Immature natural killer cell (primary cell): ENCODE data around the gene DSG4. TPM values are rescaled to one million over a fixed set of nuclear protein-coding genes. Genes with fewer than 3 reads are reported as not detected.

ENCODE experiments used
- DNase-seq, 3 donors: peaks; one replicate each; pipeline ENCODE4 v3.0.0; 2022; ENCODE audit warnings: mixed read lengths in 1 of 3
- H3K27ac Mint-ChIP-seq, 6 donors: one replicate each; pipeline ENCODE4 v1.8.0; 2020; ENCODE audit warnings: mixed read lengths in 6 of 6, mild to moderate bottlenecking in 5 of 6, inconsistent platforms in 4 of 6, moderate library complexity in 3 of 6
- H3K27me3 Mint-ChIP-seq, 3 donors: one replicate each; pipeline ENCODE4 v1.8.0; 2020 to 2021; ENCODE audit warnings: low read depth in 3 of 3, mild to moderate bottlenecking in 3 of 3, mixed read lengths in 3 of 3, moderate library complexity in 3 of 3, inconsistent platforms in 1 of 3
- H3K36me3 Mint-ChIP-seq, 3 donors: one replicate each; pipeline ENCODE4 v1.8.0; 2020; ENCODE audit warnings: mixed read lengths in 3 of 3, inconsistent platforms in 2 of 3, mild to moderate bottlenecking in 2 of 3
- H3K4me1 Mint-ChIP-seq, 2 donors: one replicate each; pipeline ENCODE4 v1.8.0; 2020; ENCODE audit warnings: inconsistent platforms in 2 of 2, mild to moderate bottlenecking in 2 of 2, mixed read lengths in 2 of 2, moderate library complexity in 1 of 2
- H3K4me3 Mint-ChIP-seq, 5 donors: one replicate each; pipeline ENCODE4 v1.8.0; 2020; ENCODE audit warnings: mild to moderate bottlenecking in 5 of 5, mixed read lengths in 5 of 5, inconsistent platforms in 3 of 5, moderate library complexity in 3 of 5
- H3K9me3 Mint-ChIP-seq, 6 donors: one replicate each; pipeline ENCODE4 v1.8.0; 2020; ENCODE audit warnings: mild to moderate bottlenecking in 6 of 6, mixed read lengths in 6 of 6, inconsistent platforms in 4 of 6, moderate library complexity in 3 of 6
- polyA plus RNA-seq, 3 donors: library from polyadenylated mRNA; unstranded; fragments of 300-500 nt; fragmentation: Illumina TruSeq; gene quantifications; one replicate each; pipeline ENCODE4 v1.2.3, GENCODE V29; 2021

The DSG4 gene
- polyA plus RNA-seq, 3 donors from 2014 or later: not detected

DNA sequence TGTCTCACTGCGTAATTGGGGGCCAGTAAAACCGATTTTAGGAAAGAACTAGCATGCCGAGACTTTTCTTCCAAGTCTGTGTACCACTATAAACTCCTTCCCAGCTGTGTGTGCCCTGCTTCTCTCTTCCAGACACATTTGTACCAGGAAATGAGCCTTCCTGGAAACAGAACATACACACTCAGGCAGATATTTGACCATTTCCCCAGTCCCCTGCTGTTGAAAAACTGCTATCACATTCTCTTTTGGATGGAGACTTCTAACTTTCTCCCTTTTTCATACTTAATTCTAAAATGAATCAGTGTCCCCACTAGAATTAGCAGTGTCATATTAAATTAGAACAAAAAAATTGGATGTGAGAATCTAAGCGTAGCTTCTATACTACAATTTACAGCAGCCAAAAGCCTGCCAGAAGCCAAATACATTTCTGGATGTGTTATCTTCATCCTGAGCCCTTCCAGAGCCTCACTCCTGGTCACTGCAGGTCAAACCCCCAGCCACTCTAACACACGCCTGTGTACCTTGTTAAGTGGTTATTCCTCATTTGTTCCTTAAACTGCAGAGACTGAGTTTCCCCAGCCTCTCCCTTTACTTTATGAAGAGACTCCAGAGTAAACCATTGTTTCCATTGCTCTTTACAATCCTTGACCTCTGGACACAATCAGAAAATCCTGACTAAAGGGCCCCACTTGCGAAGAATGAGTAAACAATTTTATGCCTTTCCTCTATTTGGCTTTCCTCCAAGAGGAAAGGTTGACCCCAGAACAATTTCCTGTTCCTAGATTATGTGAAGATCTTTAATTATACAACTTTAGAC is 20.4 kb downstream of the DSG4 start:
- no peak for DNase-seq
- H3K4me1 Mint-ChIP-seq: no peaks in the 10 kb centered on the region

DNA sequence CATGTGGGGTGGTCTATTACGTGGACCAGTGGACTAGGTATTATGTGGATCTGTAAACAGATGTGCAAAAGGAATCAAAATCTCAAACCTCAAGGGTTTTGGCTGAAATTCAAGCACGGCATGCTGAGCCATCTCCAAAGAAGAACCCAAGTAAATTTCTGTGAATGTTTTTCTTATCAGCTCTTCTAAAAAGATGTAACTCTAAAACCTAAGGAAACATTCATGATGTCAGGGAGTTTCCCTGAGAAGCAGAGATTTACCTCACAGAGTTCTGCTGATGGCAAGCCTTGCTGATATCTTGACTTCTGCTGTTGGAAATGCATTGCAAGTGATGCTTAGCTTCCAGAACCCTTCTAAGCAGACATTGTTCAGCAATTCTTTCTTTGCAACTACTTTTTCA is 21.6 kb downstream of the DSG4 start:
- Mint-ChIP-seq H3K27me3 (peaks cover 0 to 2% (median 0%) of the 10 kb centered on the region in 3 donors), H3K36me3 (no peaks in the 10 kb centered on the region), H3K4me3 (no peak overlapping the region), H3K4me1 (no peaks in the 10 kb centered on the region), H3K9me3 (peaks cover 0 to 5% (median 0%) of the 10 kb centered on the region in 6 donors), H3K27ac (no peak overlapping the region)
- no peak for DNase-seq

More for the DNA sequence above, 20.4 kb downstream of the DSG4 start:
- no peaks in the 10 kb centered on the region for H3K36me3 Mint-ChIP-seq
- peaks cover 0 to 5% (median 1%) of the 10 kb centered on the region in 6 donors for H3K9me3 Mint-ChIP-seq
- no peak overlapping the region for H3K27ac Mint-ChIP-seq
- H3K4me3 Mint-ChIP-seq: no peak overlapping the region
- peaks cover 0 to 2% (median 0%) of the 10 kb centered on the region in 3 donors for H3K27me3 Mint-ChIP-seq

DNA sequence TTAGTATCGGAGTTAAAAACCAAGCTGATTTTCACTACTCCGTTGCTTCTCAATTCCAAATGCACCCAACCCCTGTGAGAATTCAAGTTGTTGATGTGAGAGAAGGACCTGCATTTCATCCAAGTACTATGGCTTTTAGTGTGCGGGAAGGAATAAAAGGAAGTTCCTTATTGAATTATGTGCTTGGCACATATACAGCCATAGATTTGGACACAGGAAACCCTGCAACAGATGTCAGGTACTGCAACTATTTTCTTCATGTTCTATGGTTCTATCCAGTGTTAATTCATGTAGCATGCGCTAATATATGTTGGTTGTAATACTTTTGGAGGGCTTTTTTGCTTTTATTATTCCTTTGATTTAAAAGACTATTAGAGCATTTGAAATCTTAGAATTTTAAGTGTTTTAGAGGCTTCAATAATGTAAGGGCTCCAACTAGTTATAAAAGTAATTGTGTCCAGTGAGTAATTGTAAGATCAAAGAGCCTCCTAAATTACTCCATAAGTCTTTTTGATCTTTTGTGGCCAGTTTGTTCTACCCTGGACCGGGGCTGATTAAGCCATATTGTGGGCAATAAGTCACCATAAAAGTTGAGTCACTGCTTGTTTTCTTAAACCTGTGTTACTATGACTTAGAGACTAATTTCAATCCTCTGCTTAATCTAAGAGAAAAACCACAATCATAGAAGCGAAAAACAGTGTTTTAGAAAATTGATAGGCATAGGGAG is 22.9 kb downstream of the DSG4 start:
- Mint-ChIP-seq H3K9me3 (peaks cover 0 to 5% (median under 1%) of the 10 kb centered on the region in 6 donors), H3K27me3 (peaks cover 0 to 2% (median 0%) of the 10 kb centered on the region in 3 donors), H3K4me3 (no peak overlapping the region), H3K36me3 (no peaks in the 10 kb centered on the region), H3K4me1 (no peaks in the 10 kb centered on the region), H3K27ac (no peak overlapping the region)
- no peak for DNase-seq

DNA sequence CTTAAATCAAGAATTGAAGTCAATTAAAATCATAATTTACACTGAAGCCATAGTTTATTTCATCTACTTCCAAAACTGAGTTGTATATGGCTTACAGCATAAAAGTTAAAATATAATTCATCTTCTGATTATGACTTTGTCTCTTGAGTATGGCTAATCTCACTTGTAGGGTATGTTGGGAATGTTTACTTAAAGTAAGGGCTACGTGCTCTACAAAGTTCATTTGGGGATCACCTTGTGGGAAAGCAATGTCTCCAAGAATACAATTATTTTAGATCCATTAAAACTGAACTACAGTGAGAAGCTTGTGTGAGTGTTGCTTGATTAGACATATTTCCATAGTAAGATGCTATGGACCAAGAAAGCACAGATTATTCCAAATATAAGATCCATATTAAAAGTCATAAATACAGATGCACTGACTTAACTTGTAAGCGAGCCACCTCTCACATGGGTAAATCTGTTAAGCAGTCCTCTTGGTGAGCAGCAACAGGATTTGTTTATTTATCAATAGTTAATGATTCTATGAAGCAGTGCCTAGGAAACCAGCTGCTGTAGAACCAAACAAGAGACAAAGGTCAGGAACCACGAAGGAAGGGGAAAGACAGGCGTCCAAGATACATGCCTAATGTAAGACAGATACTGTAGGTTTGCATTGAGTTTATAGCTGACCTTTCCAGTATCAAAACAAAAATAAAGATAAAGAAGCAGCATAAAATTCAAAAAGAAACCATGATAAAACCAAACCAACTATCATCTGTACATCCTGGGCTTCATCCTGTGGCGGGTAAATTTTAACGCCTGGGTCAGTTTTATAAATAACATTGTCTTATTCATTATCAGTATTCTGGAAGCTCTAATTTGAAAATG is 24.8 kb downstream of the DSG4 start:
- Mint-ChIP-seq H3K27me3 (peaks cover 0 to 2% (median 0%) of the 10 kb centered on the region in 3 donors), H3K9me3 (peaks cover 0 to 4% (median under 1%) of the 10 kb centered on the region in 6 donors), H3K27ac (no peak overlapping the region), H3K4me3 (no peak overlapping the region), H3K4me1 (no peaks in the 10 kb centered on the region), H3K36me3 (no peaks in the 10 kb centered on the region)
- DNase-seq: no peak

DNA sequence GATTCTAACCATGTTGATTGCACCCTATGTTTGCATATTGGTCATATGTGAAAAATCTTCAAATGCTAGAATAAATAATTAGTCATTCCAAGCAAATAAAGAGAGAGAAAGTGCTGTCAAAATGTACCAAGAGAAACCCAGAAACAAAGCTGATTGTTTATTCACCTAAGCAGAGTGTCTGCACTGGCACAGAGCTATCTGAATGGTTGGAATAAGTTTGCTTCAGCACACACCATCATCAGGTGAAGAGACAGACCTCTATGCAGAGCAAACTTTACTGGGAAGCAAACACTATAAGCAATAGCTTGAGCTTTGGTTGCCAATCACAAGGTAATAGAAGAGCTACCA is 25.4 kb downstream of the DSG4 start:
- no peak overlapping the region for H3K4me3 Mint-ChIP-seq
- peaks cover 0 to 3% (median 1%) of the 10 kb centered on the region in 6 donors for H3K9me3 Mint-ChIP-seq
- no peaks in the 10 kb centered on the region for H3K36me3 Mint-ChIP-seq
- DNase-seq: no peak
- H3K27me3 Mint-ChIP-seq: peaks cover 0 to under 1% (median 0%) of the 10 kb centered on the region in 3 donors
- no peaks in the 10 kb centered on the region for H3K4me1 Mint-ChIP-seq
- H3K27ac Mint-ChIP-seq: no peak overlapping the region

DNA sequence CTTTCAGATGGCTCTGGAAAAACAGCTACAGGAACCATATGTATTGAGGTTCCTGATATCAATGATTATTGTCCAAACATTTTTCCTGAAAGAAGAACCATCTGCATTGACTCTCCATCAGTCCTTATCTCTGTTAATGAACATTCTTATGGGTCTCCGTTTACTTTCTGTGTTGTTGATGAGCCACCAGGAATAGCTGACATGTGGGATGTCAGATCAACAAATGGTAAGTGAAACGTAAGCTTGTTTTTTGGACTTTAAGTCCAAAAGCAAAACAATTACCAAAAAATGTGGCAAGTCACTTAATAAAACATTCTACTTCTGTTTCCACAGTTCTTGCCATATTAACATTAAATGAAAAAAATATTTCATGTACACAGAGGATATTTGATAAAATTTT is 26.8 kb downstream of the DSG4 start:
- Mint-ChIP-seq H3K36me3 (no peaks in the 10 kb centered on the region), H3K27me3 (no peaks in the 10 kb centered on the region), H3K4me1 (no peaks in the 10 kb centered on the region), H3K27ac (no peak overlapping the region), H3K9me3 (peaks cover 0 to 5% (median 1%) of the 10 kb centered on the region in 6 donors), H3K4me3 (no peak overlapping the region)
- DNase-seq: no peak

DNA sequence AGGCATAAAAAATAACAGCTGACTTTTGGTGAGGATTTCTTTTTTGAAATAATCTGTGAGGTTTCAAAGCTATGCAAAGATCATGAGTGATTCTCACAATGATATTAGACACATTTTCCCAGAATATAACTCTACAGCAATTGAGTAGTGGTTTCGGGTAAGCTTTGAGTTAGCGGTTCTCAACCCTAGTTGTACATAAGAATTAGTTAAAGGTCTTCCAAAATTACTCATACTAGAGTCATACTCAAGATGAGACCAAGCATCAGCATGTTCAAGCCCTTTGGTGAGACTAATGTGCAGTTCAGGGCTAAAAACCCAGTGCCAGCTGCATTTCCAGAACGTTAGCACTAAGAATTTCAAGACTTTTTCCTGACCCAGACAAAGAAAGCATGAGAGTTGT is 31.1 kb downstream of the DSG4 start:
- no peaks in the 10 kb centered on the region for H3K4me1 Mint-ChIP-seq
- H3K27me3 Mint-ChIP-seq: no peaks in the 10 kb centered on the region
- peaks cover 0 to 13% (median 3%) of the 10 kb centered on the region in 6 donors for H3K9me3 Mint-ChIP-seq
- H3K36me3 Mint-ChIP-seq: no peaks in the 10 kb centered on the region
- DNase-seq: no peak
- no peak overlapping the region for H3K4me3 Mint-ChIP-seq
- no peak overlapping the region for H3K27ac Mint-ChIP-seq

DNA sequence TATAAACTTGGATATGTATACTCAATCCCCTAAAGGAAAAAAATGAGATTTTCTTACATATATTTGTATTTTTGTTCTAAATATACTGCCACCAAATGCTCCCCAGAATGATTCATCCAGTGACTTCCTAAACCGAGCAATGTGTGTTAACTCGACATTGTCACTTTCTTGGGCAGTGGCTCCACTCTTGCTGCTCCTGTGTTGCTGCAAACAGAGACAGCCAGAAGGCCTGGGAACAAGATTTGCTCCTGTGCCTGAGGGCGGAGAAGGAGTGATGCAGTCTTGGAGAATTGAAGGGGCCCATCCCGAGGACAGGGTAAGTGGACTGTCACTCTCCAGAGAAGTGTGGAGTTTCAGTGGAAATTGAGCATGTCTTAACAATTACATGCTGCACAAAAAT is 32.7 kb downstream of the DSG4 start:
- H3K4me3 Mint-ChIP-seq: no peak overlapping the region
- no peak for DNase-seq
- H3K9me3 Mint-ChIP-seq: peaks cover 0 to 13% (median 1%) of the 10 kb centered on the region in 6 donors
- no peaks in the 10 kb centered on the region for H3K4me1 Mint-ChIP-seq
- no peaks in the 10 kb centered on the region for H3K27me3 Mint-ChIP-seq
- no peaks in the 10 kb centered on the region for H3K36me3 Mint-ChIP-seq
- no peak overlapping the region for H3K27ac Mint-ChIP-seq

DNA sequence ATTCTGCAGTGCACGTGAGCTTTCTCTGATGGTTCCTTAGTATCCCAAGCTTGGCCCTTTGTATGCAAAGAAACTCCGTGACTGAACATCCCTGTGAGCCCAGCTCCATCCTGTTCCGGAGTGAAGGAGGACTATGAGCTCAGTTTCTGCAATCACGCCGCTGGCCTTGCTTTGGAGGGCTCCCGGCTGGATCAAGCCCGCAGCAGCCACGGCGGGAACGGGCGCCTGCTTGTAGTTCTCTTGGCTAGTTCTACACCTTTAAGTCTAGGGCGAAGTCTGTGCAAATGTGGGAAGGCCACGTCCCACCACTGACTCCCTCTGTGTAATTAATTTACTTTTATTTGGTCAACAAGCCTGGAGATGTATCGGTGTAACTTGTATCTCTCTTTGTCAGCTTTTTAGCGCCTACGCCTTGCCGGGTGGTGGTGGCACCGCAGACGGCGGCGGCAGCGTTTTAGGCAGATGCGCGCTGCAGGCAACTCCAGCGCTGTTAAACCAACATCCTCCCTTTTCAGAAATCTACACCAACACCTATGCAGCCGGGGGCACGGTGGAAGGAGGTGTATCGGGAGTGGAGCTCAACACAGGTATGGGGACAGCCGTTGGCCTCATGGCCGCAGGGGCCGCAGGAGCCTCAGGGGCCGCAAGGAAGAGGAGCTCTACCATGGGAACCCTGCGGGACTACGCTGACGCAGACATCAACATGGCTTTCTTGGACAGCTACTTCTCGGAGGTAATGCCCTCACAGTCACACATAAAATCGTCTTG is 34.3 kb downstream of the DSG4 start:
- Mint-ChIP-seq H3K4me3 (no peak overlapping the region), H3K4me1 (no peaks in the 10 kb centered on the region), H3K36me3 (no peaks in the 10 kb centered on the region), H3K27ac (no peak overlapping the region), H3K9me3 (peaks cover 0 to 17% (median 2%) of the 10 kb centered on the region in 6 donors), H3K27me3 (no peaks in the 10 kb centered on the region)
- DNase-seq: no peak

DNA sequence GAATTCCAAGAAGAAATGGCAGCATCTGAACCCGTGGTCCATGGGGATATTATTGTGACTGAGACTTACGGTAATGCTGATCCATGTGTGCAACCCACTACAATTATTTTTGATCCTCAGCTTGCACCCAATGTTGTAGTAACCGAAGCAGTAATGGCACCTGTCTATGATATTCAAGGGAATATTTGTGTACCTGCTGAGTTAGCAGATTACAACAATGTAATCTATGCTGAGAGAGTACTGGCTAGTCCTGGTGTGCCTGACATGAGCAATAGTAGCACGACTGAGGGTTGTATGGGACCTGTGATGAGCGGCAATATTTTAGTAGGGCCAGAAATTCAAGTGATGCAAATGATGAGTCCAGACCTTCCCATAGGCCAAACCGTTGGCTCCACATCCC is 36.6 kb downstream of the DSG4 start:
- no peaks in the 10 kb centered on the region for H3K4me1 Mint-ChIP-seq
- no peak overlapping the region for H3K27ac Mint-ChIP-seq
- DNase-seq: no peak
- peaks cover 0 to 12% (median 3%) of the 10 kb centered on the region in 6 donors for H3K9me3 Mint-ChIP-seq
- H3K36me3 Mint-ChIP-seq: no peaks in the 10 kb centered on the region
- H3K27me3 Mint-ChIP-seq: no peaks in the 10 kb centered on the region
- no peak overlapping the region for H3K4me3 Mint-ChIP-seq

DNA sequence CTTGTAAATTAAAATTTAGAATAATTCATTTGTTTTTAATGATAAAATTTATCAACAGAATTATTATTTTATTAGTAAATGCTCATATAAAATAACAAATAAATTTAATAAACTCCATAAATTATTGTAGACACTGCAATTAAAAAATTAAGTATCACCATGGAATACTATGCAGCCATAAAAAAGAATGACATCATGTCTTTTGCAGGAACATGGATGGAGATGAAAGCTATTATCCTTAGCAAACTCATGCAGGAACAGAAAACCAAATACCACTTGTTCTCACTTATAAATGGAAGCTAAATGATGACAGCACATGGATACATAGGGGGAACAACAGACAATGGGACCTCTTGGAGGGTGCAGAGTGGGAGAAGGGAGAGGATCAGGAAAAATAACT is 41.3 kb downstream of the DSG4 start:
- peaks cover 0 to 7% (median 3%) of the 10 kb centered on the region in 6 donors for H3K9me3 Mint-ChIP-seq
- no peak overlapping the region for H3K4me3 Mint-ChIP-seq
- peaks cover 0 to 3% (median 2%) of the 10 kb centered on the region in 3 donors for H3K27me3 Mint-ChIP-seq
- no peak overlapping the region for H3K27ac Mint-ChIP-seq
- no peak for DNase-seq
- H3K4me1 Mint-ChIP-seq: no peaks in the 10 kb centered on the region
- no peaks in the 10 kb centered on the region for H3K36me3 Mint-ChIP-seq

DNA sequence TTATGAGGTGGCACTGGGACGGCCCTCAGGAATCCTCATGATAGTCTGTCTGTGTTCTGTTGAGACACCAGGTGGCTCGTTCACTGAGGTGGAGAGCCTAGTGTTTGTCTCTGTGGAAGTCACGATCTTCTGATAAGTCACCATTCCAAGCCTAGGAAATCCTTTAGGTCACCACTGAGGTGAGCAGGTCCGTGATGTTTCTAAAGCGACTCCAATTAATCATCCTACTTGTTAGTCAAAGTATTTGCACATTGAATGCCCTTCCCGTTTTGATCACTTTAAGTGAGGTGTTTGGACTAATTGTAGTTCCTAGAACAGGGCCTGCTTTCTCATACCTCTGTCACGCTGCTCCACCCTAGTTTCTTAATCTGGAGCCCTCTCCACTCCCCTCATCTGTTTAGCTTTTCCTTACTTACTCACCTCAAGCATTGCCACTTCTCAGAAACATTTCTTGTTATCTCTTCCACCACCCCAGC is 42.9 kb downstream of the DSG4 start:
- Mint-ChIP-seq H3K27ac (no peak overlapping the region), H3K27me3 (peaks cover 0 to 5% (median 2%) of the 10 kb centered on the region in 3 donors), H3K4me1 (no peaks in the 10 kb centered on the region), H3K36me3 (no peaks in the 10 kb centered on the region), H3K4me3 (no peak overlapping the region), H3K9me3 (peaks cover 0 to 5% (median 3%) of the 10 kb centered on the region in 6 donors)
- DNase-seq: no peak

DNA sequence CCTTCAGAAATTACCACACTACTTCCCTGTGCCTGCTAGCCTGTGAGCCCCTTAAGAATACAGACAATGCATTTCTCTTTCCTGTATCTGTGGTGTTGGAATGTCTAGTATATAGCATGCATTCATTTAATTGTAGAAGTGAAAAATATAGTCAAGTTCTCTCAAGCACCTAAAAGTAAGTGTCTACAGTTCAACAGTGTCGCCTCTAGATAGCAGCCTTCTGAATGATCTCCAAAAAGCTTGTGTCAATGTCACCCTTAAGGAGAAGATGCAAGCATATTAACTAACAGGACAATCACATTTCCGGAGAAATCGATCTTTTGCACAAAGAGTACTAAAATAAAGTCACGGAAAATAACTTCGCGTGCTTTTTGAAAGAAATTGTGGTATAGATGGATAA is 43.5 kb downstream of the DSG4 start:
- H3K4me1 Mint-ChIP-seq: no peaks in the 10 kb centered on the region
- peaks cover 0 to 5% (median 1%) of the 10 kb centered on the region in 6 donors for H3K9me3 Mint-ChIP-seq
- peaks cover 0 to 5% (median 2%) of the 10 kb centered on the region in 3 donors for H3K27me3 Mint-ChIP-seq
- no peaks in the 10 kb centered on the region for H3K36me3 Mint-ChIP-seq
- no peak for DNase-seq
- H3K4me3 Mint-ChIP-seq: no peak overlapping the region
- H3K27ac Mint-ChIP-seq: no peak overlapping the region
